Panc1 (cell line): ENCODE results near the gene DNER. TPM values are rescaled to one million over a fixed set of nuclear protein-coding genes. Genes with fewer than 3 reads are reported as not detected.
A peak's percentile ranks its signal among the peaks of the same experiment; 100 is the strongest.

ENCODE experiments used
- ATAC-seq: fragments of 200-7000 bp; cut with Tn5 transposase; 2 replicates; pipeline ENCODE4 v1.9.1; 2020; ENCODE audit warnings: mild to moderate bottlenecking, moderate library complexity
- BruUV-seq: library from RNA; stranded (reverse); fragments of 400-500 nt; replicated peaks from 2 replicates; lab custom pipeline; 2021; lab: Mats Ljungman, UMichigan
- CTCF ChIA-PET: fragments of 300-600 bp; sonication (Branson Sonifier 250); formaldehyde crosslinking; loops from one replicate; lab custom pipeline; 2022; ENCODE audit warnings: antibody characterized with exemption; lab: Charles Lee
- POLR2A ChIA-PET: fragments of 300-600 bp; sonication (Branson Sonifier 250); formaldehyde crosslinking; loops from one replicate; lab custom pipeline; 2022; ENCODE audit warnings: antibody characterized with exemption; lab: Charles Lee
- DNase-seq: peaks from one replicate; pipeline ENCODE4 v3.0.0-alpha.2; 2010; ENCODE audit warnings: low read depth, low spot score
- H3K27ac ChIP-seq: 2 replicates; pipeline ENCODE4 v1.5.1; 2011; ENCODE audit warnings: mild to moderate bottlenecking, low read length, inconsistent platforms
- H3K27me3 ChIP-seq: fragments of 200-500 bp; sonication (Bioruptor generic); 2 replicates; pipeline ENCODE4 v1.6.0; 2014; ENCODE audit warnings: low read length, inconsistent platforms; ENCODE audit not compliant: control insufficient read depth, insufficient read depth
- H3K36me3 ChIP-seq: fragments of 200-500 bp; sonication (Bioruptor generic); 2 replicates; pipeline ENCODE4 v1.5.1; 2014; ENCODE audit warnings: inconsistent platforms, mild to moderate bottlenecking, low read length, moderate library complexity; ENCODE audit not compliant: control insufficient read depth, insufficient read depth
- H3K4me1 ChIP-seq: 2 replicates; pipeline ENCODE4 v1.5.1; 2011; ENCODE audit warnings: inconsistent platforms, mild to moderate bottlenecking, low read length, moderate library complexity; ENCODE audit not compliant: control insufficient read depth, insufficient read depth
- H3K4me3 ChIP-seq, 2 experiments: 2 replicates each; pipeline ENCODE4 v1.5.1; 2011 to 2012; ENCODE audit warnings: low read depth in 2 of 2, low read length in 2 of 2, mild to moderate bottlenecking in 2 of 2, inconsistent platforms in 1 of 2, moderate library complexity in 1 of 2
- H3K9me3 ChIP-seq: fragments of 200-500 bp; sonication (Bioruptor generic); 2 replicates; pipeline ENCODE4 v1.5.1; 2014; ENCODE audit warnings: low read depth, mild to moderate bottlenecking, inconsistent platforms, low read length, moderate library complexity; ENCODE audit not compliant: control insufficient read depth, insufficient read depth
- POLR2AphosphoS5 ChIP-seq: IDR thresholded peaks from 2 replicates; pipeline ENCODE4 v1.6.1; 2012; ENCODE audit warnings: mild to moderate bottlenecking, low read depth, low read length, moderate library complexity
- REST ChIP-seq, 2 experiments: IDR thresholded peaks; 2 replicates each; pipeline ENCODE4 v1.6.1; 2011 to 2012; ENCODE audit warnings: low read depth in 2 of 2, control low read depth in 1 of 2, low read length in 1 of 2, mild to moderate bottlenecking in 1 of 2, moderate library complexity in 1 of 2; ENCODE audit not compliant: insufficient read depth in 1 of 2
- SIN3A ChIP-seq: IDR thresholded peaks from 2 replicates; pipeline ENCODE4 v1.6.1; 2012; ENCODE audit warnings: low read depth, mild to moderate bottlenecking, low read length, moderate library complexity, borderline replicate concordance; ENCODE audit not compliant: insufficient read depth
- TCF7L2 ChIP-seq: IDR thresholded peaks from 2 replicates; pipeline ENCODE4 v1.6.1; 2011; ENCODE audit warnings: mild to moderate bottlenecking, low read depth, low read length, inconsistent platforms
- in situ Hi-C: cut with HindIII; loops from 2 replicates; pipeline ENCODE4 v1.10.0; 2016; ENCODE audit warnings: low sequenced_read_pairs, low pct_unique_long_range_greater_than_20kb
- intact Hi-C: fragments of 100-400 bp; cut with micrococcal nuclease; formaldehyde crosslinking; loops from one replicate; pipeline ENCODE4 v1.10.0; 2022; ENCODE audit not compliant: unreplicated experiment
- total RNA-seq: library from RNA; stranded (reverse); gene quantifications from one replicate; pipeline ENCODE4 v1.2.1, GENCODE V29; 2021; ENCODE audit not compliant: unreplicated experiment
- TF ChIP-seq, protein P1 (sequence below): fragments of 450-650 bp; IDR thresholded peaks from 2 replicates; pipeline ENCODE4 v1.5.1; 2017; ENCODE audit warnings: mild to moderate bottlenecking

The DNER gene
- total RNA-seq, 1 experiment from 2014 or later: 0.31 TPM

GRCh38 chr2:229410264-229410663 lies 304.1 kb downstream of the DNER start:
- no TSS peak for BruUV-seq
- Histone ChIP-seq H3K27me3 (no peaks in the 10 kb centered on the region), H3K4me3 (no peak overlapping the region), H3K9me3 (no peaks in the 10 kb centered on the region), H3K27ac (peak overlapping the region; percentile 2; the same call in 1 of the 2 replicates), H3K4me1 (peaks cover 14% of the 10 kb centered on the region), H3K36me3 (no peaks in the 10 kb centered on the region)
- DNase-seq: no peak
- POLR2A ChIA-PET: no interaction called here
- intact Hi-C loops: no loop called here
- CTCF ChIA-PET: no interaction called here
- TF ChIP-seq TCF7L2 (no peak), REST (IDR thresholded peaks at IDR 0.05; ENCODE audit: insufficient read depth in 1 of 2, low read depth in 2 of 2, low read length in 1 of 2) (no peak), POLR2AphosphoS5 (no peak), SIN3A (no peak)
- TF ChIP-seq, protein P1, sequence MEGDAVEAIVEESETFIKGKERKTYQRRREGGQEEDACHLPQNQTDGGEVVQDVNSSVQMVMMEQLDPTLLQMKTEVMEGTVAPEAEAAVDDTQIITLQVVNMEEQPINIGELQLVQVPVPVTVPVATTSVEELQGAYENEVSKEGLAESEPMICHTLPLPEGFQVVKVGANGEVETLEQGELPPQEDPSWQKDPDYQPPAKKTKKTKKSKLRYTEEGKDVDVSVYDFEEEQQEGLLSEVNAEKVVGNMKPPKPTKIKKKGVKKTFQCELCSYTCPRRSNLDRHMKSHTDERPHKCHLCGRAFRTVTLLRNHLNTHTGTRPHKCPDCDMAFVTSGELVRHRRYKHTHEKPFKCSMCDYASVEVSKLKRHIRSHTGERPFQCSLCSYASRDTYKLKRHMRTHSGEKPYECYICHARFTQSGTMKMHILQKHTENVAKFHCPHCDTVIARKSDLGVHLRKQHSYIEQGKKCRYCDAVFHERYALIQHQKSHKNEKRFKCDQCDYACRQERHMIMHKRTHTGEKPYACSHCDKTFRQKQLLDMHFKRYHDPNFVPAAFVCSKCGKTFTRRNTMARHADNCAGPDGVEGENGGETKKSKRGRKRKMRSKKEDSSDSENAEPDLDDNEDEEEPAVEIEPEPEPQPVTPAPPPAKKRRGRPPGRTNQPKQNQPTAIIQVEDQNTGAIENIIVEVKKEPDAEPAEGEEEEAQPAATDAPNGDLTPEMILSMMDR: no peak
- ATAC-seq: no peak
- in situ Hi-C loops: no loop called here

GRCh38 chr2:229409751-229410181 lies 304.6 kb downstream of the DNER start:
- intact Hi-C loops: no loop called here
- ChIA-PET CTCF (no interaction called here), POLR2A (no interaction called here)
- TF ChIP-seq SIN3A (no peak), REST (IDR thresholded peaks at IDR 0.05; ENCODE audit: insufficient read depth in 1 of 2, low read depth in 2 of 2, low read length in 1 of 2) (no peak), TCF7L2 (no peak), POLR2AphosphoS5 (no peak)
- TF ChIP-seq, protein P1: no peak
- Histone ChIP-seq H3K4me1 (peaks cover 14% of the 10 kb centered on the region), H3K36me3 (no peaks in the 10 kb centered on the region), H3K27me3 (no peaks in the 10 kb centered on the region), H3K27ac (peak overlapping the region; percentile 57; the same call in 1 of the 2 replicates), H3K9me3 (no peaks in the 10 kb centered on the region), H3K4me3 (no peak overlapping the region)
- BruUV-seq: no TSS peak
- ATAC-seq: no peak
- no peak for DNase-seq
- in situ Hi-C loops: no loop called here
